ENCODE results near the gene OSBP2. TPM values are rescaled to one million over a fixed set of nuclear protein-coding genes. Genes with fewer than 3 reads are reported as not detected.
A peak's percentile ranks its signal among the peaks of the same experiment; 100 is the strongest.

OSBP2 gene
- total and polyA plus RNA-seq, 2 of the 13 experiments (the other 11 are each of a cell fraction or from before 2014, with no cell fraction given), result 5.0 to 7.7 TPM

DNA sequence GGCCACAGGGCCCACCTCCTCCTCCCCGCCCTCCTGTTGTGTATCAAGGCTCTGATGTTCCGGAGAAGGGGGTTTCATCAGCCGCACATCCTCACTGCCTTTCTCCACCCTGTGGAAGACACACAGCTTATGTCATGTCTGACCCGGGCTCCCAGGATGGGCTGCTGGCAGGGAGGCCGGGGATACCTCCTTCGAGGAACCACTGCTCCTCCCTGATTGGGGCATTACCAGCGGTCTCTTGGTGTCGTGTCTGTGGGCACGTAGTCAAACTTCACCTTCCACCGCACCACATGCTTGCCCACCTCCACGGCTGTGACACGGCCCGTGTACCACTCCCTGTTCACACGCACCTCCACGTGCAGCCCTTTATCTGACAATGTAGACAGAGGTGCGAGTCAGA, 238.0 kb downstream of the OSBP2 start (continued):
- TF ChIP-seq ZNF709 (CRISPR knock-in tag; IDR thresholded peaks at IDR 0.05), result no peak
- no peak for TF ChIP-seq SNAPC2 (CRISPR knock-in tag; IDR thresholded peaks at IDR 0.05)

DNA sequence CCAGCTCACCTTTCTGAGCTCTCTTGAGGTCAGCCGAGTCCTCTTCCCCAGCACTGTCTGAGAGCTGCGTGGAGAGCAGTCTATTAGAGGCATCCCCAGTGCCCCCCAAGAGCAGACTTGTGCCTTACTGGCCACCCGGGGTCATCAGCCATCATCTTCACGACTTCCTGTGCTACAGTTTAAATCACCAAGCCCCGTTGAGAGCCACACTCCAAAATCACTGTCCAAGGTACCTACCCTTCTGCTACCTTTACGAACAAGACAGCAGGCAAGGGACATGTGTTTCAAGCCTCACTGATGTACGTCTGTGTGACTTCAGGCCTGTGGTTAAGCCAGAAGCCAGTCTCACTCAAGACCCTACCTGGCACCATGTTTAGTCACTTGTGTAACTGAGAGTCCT, 238.8 kb downstream of the OSBP2 start:
- Histone ChIP-seq H3K4me1 (ENCODE audit: insufficient read depth, low read length) (no peaks in the 10 kb centered on the region), H3K4me3 (replicated peaks in 1 of 3; ENCODE audit: insufficient read depth in 1 of 3, low read depth in 2 of 3, low read length in 3 of 3) (no peak overlapping the region), H3K79me2 (ENCODE audit: insufficient read depth, low read length) (no peaks in the 10 kb centered on the region), H2AFZ (ENCODE audit: low read length) (no peak overlapping the region), H3K4me2 (ENCODE audit: low read depth, low read length) (no peak overlapping the region), H3K36me3 (replicated peaks in 1 of 2; ENCODE audit: control insufficient read depth in 1 of 2, insufficient read depth in 2 of 2, low read length in 2 of 2) (peaks cover 58 to 94% of the 10 kb centered on the region in 2 experiments), H4K20me1 (ENCODE audit: insufficient read depth, low read length) (no peaks in the 10 kb centered on the region), H3K9me3 (ENCODE audit: low read length) (no peaks in the 10 kb centered on the region), H3K27me3 (ENCODE audit: control insufficient read depth in 1 of 2, insufficient read depth in 2 of 2, low read length in 2 of 2) (no peaks in the 10 kb centered on the region), H3K9ac (ENCODE audit: insufficient read depth, low read depth, low read length) (no peak overlapping the region), H3K27ac (ENCODE audit: extremely low read length, insufficient read depth, low read length) (no peak overlapping the region)
- intact Hi-C loops (cut with micrococcal nuclease; ENCODE audit: unreplicated experiment) (no loop called here), in situ Hi-C loops (cut with HindIII; ENCODE audit: extremely low pct_ligation_motif_present, low pct_unique_long_range_greater_than_20kb) (no loop called here)
- BruUV-seq (replicated peaks), result no TSS peak
- no peak for ATAC-seq
- no peak for DNase-seq (ENCODE audit: low spot score)
- POLR2A ChIA-PET, result no interaction called here
- no peak for FAIRE-seq
- CTCF ChIA-PET (ENCODE audit: low intra/inter-chr PET ratio, low total read pairs), result no interaction called here
- WGBS (ENCODE audit: low lambda C conversion rate), result 94% methylated on average over 6 of the region's 7 CpGs
- TF ChIP-seq KDM4B (CRISPR knock-in tag; IDR thresholded peaks at IDR 0.05) (no peak), BHLHE40 (IDR thresholded peaks at IDR 0.05; ENCODE audit: low read length) (no peak), SMARCC2 (IDR thresholded peaks at IDR 0.05) (no peak), MTA3 (CRISPR knock-in tag; IDR thresholded peaks at IDR 0.05) (no peak), ZFP37 (CRISPR knock-in tag; IDR thresholded peaks at IDR 0.05; ENCODE audit: borderline replicate concordance) (no peak)
- TF ChIP-seq, protein P1, sequence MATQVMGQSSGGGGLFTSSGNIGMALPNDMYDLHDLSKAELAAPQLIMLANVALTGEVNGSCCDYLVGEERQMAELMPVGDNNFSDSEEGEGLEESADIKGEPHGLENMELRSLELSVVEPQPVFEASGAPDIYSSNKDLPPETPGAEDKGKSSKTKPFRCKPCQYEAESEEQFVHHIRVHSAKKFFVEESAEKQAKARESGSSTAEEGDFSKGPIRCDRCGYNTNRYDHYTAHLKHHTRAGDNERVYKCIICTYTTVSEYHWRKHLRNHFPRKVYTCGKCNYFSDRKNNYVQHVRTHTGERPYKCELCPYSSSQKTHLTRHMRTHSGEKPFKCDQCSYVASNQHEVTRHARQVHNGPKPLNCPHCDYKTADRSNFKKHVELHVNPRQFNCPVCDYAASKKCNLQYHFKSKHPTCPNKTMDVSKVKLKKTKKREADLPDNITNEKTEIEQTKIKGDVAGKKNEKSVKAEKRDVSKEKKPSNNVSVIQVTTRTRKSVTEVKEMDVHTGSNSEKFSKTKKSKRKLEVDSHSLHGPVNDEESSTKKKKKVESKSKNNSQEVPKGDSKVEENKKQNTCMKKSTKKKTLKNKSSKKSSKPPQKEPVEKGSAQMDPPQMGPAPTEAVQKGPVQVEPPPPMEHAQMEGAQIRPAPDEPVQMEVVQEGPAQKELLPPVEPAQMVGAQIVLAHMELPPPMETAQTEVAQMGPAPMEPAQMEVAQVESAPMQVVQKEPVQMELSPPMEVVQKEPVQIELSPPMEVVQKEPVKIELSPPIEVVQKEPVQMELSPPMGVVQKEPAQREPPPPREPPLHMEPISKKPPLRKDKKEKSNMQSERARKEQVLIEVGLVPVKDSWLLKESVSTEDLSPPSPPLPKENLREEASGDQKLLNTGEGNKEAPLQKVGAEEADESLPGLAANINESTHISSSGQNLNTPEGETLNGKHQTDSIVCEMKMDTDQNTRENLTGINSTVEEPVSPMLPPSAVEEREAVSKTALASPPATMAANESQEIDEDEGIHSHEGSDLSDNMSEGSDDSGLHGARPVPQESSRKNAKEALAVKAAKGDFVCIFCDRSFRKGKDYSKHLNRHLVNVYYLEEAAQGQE (IDR thresholded peaks at IDR 0.05; ENCODE audit: borderline replicate concordance in 1 of 2, low read depth in 1 of 2, low read length in 2 of 2), result peak in 1 of 2 experiments; percentile 29; a peak in 1 of 4 replicates
